ENCODE results near the gene RAE1.

- TF ChIP-seq CTCF (IDR thresholded peaks at IDR 0.05) (no peak), POLR2A (IDR thresholded peaks at IDR 0.05) (no peak)
These were observed 44.3 kb upstream of the RAE1 start for GRCh38 chr20:57306747-57307146.
